GM19035 (cell line): ENCODE data around the gene KPNB1.

Experiments used
- ATAC-seq: cut with Tn5 transposase; IDR thresholded peaks from one replicate; pipeline ENCODE4 v1.9.1; 2021; ENCODE audit not compliant: unreplicated experiment

KPNB1 gene

DNA sequence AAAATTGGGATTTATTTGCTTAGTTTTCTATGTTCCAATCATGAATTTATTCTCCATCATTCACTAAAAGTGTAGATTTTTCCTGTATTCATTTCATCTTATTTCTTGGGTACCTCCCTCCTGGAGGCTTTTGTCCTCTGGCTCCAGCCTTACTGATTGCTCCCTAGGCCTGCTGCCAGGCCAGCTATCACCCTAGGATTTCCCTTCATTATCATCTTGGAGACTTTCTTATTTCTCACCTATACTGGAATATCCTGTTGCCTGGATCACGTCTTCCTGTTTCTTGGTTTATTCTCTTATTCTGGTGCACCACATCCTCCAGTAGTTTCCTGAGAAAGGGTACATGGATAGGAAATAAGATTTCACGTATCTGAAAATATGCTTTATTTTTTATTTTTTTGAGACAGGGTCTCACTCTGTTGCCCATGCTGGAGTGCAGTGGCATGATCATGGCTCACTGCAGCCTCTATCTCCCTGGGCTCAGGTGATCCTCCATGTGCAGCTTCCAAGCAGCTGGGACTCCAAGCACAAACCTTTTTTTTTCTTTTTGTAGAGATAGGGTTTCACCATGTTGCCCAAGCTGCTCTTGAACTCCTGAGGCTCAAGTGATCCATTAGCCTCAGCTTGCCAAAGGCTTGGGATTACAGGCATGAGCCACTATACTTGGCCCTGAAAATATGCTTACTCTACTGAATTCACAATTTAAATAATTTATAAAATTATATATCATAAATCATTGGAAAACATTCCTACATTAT is 13.3 kb upstream of the KPNB1 start:
- no peak for ATAC-seq

DNA sequence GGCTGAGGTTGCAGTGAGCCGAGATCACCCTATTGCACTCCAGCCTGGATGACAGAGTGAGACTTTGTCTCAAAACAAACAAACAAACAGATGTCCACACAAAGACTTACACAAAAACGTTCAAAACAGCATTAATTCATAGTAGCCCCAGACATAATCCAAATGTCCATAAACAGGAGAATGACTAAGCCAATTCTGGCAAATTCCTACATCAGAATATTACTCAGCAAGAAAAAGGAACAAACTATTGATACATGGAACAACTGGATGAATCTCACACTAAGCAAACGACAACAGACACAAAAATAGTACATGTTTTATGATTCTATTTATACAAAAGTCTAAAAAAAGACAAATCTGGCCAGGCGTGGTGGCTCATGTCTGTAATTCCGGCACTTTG is 10.8 kb upstream of the KPNB1 start:
- no peak for ATAC-seq

DNA sequence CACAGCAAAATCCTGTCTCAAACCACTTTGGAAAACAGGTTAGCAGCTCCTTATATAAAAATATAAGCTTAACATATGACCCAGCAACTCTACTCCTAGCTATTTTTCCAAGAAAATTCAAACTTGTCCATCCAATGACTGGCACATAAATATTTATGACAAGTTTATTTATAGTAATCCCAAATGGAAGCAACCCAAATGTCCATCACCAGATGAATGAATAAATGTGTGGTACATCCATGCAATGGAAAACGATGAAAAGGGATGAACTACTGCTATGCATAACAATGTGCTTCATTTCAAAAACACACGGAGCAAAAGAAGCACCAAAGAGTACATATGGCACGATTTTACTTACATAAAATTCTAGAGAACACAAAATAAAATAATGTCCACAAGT is 9.6 kb upstream of the KPNB1 start:
- ATAC-seq, result no peak

DNA sequence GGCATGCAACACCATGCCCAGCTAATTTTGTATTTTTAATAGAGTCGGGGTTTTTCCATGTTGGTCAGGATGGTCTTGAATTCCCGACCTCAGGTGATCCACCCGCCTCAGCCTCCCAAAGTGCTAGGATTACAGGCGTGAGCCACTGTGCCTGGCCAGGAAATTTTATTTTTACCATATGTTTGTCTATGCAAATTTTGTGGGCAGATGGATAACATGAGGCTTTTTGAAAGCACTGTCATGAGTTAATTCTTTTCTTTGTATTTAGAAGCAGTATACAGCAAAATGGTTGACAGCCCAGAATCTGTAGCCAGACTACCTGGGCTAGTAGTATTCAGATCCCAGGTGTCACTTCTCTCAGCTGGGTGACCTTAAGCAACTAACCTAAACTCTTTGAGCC is 8.5 kb upstream of the KPNB1 start:
- no peak for ATAC-seq

DNA sequence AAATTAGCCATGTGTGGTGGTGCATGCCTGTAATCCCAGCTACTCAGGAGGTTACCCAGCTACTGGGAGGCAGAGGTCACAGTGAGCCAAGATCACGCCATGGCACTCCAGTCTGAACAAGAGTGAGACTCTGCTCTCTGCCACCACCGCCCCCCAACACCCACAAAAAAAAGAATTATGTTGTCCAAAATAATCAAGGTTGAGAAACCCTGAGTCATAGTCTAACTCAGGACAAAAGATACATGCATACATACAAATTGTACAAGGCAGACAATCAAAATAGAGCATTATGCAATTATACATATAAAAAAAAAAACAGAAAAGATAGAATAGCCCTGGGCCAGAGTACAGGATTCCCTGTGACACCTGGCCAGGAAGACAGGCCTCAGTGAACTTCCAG is 6.6 kb upstream of the KPNB1 start:
- no peak for ATAC-seq

DNA sequence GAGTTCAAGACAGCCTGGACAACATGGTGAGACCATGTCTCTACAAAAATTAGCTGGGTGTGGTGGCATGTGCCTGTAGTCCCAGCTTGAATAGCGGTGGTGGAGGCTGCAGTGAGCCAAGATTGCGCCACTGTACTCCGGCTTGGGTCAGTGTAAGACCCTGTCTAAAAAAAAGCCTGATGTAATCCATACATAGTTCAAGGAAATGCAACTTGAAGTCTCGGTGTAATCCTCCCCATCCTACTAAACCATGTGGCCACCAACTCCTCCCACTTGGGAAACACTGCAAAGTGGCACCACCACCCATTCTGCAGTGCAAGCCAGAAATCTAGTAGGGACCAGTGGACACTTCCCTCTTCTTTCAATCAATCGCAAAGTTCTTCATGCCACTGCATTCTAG is 5.4 kb upstream of the KPNB1 start:
- no peak for ATAC-seq

DNA sequence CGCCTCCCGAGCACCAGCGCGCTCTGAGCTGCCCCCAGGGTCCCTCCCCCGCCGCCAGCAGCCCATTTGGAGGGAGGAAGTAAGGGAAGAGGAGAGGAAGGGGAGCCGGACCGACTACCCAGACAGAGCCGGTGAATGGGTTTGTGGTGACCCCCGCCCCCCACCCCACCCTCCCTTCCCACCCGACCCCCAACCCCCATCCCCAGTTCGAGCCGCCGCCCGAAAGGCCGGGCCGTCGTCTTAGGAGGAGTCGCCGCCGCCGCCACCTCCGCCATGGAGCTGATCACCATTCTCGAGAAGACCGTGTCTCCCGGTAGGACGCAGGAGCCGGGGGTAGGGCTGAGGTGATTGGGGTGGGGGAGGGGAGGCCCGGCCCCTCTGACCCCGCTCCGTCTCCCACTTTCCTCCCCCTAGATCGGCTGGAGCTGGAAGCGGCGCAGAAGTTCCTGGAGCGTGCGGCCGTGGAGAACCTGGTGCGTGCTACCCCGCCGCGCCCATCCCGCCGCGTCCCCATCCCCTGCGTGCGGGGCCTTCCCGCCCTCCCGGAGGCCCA is 329 bp downstream of the KPNB1 start:
- ATAC-seq, result peak; percentile 1

DNA sequence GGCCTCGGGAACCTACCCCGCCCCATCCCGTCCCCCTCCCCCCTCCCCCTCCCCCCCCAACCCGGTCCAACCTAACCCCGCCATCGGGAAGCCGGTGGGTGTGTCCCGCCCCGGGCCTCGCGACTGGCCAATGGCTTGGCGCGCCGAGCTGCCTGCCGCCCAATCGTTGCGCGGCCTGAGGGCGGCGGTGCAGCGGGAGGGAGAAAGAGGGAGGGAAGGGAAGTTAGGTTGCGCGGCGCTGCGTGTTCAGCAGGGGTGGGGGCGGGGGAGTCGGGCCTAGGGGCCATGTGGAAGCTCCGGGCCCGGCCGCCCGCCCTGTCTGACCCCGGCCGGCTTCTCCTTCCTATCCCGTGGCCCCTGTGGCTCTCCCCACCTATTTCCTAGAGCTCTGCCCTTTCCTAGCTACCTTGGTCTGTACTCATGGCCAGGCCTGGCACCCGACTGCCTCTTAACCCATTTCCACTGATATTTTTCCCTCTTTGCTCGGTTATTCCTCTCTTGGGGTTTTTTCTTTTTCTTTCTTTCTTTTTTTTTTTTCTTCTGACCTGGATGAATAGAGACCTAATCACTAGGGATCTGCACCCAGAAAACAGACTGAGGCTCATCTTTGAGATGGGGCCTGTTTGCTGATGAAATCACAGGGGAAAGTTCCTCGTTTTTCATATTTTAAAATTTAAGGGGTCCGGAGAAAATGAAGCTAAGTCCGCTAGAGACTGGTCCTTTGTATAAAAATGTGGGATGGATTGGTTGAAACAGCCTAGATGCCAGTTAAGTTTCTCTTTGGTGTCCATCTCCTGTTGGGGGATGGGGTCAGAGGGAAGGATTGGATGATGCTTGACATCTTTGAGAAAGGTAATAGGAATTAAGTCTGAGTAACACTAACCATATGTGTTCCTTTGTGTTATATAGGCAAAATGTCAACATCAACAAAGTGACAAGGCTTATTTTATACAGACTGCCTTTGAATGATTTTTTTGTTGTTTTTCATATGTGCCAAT is 1.1 kb downstream of the KPNB1 start:
- peak; percentile 54 for ATAC-seq

DNA sequence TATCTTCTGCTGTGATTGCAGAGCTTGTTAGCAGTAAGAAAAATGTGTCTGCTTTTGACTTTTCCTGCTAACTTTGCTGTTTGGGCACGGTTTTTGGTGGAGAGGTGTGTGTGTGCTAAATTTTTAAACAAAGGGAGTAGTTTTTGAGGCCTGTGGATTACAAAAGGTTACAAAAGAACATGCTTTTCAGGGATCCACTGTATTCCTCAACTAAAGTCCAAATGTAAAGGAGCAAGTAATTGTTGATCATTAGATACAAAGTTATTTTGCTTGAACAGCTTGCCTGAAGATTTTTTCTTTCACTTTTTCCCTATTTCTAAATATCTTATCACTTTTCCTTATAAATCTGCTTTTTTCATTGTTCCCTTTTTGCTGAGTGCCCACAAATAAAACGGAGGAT is 2.0 kb downstream of the KPNB1 start:
- no peak for ATAC-seq

DNA sequence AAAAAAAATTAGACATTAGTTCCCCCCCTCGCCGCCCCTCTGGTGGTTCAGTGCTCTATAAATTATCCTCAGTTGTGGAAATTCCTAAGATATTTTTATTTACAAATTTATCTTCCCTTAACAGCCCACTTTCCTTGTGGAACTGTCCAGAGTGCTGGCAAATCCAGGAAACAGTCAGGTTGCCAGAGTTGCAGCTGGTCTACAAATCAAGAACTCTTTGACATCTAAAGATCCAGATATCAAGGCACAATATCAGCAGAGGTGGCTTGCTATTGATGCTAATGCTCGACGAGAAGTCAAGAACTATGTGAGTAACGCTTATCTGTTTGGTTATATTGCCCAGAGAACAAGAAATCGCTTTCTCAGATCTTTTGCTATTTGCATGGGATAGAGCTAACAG is 2.9 kb downstream of the KPNB1 start:
- no peak for ATAC-seq

DNA sequence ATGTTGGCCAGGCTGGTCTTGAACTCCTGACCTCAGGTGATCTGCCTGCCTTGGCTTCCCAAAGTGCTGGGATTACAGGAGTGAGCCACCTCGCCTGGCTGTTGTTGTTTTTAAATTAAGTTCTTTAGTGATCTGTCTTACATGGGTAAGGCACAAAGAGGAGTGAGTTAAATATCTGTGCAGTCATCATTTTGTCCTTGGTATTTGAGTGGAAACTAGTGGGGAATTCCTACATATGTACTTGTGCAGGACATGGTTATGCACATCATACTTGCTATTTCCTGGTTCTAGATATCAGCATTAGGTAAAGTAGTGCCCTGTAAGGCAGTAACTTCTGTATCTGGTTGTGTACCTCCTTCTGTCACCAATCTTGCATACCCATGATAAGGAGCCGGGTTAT is 3.7 kb downstream of the KPNB1 start:
- ATAC-seq, result no peak

DNA sequence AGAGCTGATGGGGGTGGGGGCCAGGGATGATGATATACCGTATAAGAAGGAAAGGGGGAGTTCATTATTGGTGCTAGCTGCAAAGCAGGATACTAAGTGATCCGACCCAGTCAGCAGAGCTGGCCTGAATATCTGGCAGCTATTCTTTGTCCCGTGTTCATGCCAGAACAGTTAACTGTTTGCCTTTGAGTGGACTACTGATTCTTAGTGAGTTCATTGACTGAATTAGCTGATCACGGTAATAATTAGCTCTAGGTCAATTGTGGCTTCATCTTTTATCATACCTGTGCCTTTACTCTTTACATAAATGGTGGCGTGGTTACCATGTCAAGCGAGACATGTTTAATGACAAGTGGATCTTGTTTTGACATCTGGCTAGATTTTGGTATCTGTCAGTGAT is 5.3 kb downstream of the KPNB1 start:
- ATAC-seq, result no peak

DNA sequence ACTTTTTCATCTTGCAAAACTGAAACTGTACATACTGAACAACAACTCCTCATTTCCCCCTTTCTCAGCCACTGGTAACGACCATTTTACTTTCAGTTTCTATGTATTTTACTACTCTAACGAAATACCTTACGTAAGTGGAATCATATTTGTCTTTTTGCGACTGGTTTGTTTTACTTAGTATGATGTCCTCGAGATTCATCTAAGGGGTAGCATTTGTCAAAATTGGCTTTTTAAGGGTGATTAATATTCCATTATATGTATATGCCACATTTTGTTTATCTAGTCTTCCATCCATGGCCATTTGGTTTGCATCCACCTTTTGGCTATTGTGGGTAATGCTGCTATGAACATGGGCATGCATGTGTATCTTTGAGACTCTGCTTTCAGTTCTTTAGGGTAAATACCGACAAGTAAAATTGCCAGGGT is 10.4 kb downstream of the KPNB1 start:
- ATAC-seq, result peak; percentile 53

DNA sequence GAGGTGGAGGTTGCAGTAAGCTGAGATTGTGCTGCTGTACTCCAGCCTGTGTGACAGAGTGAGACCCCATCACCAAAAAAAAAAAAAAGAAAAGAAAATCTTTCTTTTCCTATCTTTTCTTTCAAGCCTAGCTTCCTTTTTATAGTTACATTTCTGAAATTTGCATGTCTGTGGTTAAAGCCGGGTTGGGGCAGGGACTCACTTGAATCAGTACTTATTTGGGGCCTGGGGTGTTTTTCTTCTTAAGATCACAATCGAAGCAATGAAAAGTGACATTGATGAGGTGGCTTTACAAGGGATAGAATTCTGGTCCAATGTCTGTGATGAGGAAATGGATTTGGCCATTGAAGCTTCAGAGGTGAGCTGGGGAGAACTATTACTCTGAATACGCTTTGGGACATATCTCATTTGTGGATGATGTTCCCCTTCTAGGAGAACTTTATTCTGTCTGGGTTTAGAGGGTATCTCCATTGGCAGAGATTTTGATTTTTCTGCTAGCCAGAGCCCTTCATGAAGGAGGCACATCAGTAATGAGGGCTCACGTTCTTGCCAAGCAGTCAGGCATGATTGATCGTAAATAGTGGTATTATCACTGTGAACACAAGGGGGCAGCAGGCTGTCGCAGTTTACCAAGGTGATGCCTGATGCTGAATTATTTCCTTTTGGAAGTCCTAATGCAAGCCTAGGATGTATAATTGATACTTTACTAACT is 14.3 kb downstream of the KPNB1 start:
- ATAC-seq, result no peak

DNA sequence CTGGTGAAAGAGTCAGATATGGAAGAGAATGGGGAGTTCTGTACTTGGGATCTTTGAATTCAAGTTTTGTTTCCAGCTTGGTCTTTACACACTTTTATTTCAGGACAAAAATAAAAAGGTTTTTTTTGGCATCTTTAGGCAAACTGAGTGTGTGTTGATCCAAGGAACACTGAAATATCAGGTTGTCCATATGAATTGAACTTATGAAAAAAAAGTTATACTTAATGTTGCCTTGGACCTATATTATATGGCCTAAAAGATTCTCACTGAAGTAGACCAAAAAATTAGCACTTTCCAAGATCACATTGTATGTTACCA is 14.9 kb downstream of the KPNB1 start:
- ATAC-seq, result no peak

DNA sequence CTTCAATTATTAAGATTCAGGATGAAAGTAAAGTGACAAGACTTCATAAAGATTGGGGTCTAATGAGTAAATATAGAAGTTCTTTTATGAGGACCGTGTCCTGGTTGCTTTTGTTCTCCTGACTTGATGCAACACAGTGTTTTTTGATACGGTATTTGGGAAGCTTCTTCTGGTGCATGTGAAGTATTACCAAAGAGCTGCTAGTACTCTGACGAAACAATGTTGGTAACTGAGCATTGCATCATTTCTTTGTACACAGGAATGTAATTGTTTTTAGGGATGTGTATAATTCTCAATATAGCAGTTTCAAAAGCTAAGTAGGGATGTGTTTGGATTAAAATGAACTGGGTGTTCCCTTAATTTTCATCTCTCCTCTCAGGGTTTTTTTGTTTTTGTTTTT is 15.9 kb downstream of the KPNB1 start:
- ATAC-seq, result no peak

DNA sequence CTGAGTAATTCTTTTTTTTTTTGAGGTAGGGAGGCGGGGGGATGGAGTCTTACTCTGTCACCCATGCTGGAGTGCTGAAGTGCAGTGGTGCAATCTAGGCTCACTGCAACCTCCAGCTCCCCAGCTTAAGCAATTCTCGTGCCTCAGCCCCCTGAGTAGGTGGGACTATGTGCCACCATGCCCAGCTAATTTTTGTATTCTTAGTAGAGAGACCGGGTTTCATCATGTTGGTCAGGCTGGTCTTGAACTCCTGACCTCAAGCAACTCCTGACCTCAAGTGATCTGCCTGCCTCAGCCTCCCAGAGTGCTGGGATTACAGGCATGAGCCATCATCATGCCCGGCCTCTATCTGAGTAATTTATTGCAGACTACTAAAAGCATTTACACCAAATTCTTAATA is 19.4 kb downstream of the KPNB1 start:
- ATAC-seq, result no peak

DNA sequence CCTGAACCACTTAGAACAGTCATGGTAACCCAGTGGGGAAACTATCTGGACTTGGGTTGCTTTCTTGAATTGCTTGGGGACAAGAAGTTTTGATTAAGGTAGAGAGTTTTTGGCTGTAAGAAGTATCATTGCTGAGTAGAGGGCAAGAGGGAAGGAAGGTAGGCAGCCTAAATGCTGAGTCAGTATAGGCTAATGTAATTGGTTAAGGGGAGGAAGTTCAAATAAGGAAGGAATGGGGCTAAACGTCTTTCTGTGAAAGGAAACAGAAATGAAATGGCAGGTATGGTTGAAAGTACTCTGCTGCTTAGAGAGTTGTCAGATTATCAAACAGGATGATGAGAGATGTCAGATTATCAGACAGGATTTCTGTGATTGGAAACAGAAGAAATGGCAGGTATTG is 20.3 kb downstream of the KPNB1 start:
- no peak for ATAC-seq

DNA sequence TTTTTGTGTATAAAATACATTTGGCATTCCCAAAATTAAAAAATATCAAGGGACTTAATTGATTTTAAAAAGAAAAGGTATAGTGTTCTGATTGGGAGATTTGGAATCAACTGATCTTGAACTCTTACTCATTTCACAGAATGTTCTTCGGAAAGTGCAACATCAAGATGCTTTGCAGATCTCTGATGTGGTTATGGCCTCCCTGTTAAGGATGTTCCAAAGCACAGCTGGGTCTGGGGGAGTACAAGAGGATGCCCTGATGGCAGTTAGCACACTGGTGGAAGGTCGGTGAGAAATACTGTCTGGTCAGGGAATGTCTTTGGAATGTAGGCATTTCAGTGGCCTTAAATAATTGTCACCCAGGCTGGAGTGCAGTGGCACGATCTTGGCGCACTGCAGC is 24.8 kb downstream of the KPNB1 start:
- ATAC-seq, result no peak

DNA sequence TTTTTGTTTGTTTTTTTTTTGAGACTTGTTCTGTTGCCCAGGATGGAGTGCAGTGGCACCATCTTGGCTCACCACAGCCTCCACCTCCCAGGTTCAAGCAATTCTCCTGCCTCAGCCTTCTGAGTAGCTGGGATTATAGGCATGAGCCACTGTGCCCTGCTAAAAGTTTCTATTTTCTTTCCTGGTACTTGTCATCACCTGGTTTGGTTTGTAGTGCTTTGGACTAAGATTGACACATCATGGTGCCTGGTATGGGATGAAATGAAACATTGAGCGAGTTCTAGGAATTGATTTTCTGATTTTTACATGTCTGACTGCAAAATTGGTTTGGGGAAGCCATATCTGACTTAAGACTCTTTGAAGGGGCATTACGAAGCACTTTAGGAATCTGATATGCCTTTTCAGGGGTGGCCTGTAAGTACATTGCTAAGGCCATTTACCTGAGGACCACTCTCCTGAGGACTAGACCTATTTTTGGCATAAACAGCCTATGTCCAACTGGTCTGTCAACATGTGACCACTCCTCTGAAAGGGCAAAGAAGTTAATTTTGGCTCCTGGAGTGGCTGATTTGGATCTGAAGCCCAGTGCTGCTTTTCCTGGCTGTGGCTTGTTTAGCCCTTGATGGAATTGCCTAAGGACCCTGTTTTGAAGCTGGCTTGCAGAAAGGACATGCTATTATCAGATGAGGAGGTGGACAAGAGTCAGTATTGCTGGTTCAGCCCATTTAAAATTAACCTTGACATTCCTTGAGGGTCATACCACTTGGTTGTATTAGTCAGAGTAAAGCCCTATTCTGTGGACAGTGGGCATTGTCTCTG is 25.9 kb downstream of the KPNB1 start:
- ATAC-seq, result no peak

DNA sequence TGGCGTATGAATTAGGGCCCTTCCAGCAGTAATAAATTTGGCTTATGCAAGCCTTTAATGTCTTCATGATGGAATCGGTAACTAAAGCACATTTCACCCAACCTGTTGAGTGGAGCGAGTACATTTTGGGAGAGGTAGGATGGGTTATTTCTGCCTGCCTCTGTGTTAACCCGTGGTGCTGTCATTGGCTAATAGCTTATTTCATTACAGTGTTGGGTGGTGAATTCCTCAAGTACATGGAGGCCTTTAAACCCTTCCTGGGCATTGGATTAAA is 26.4 kb downstream of the KPNB1 start:
- ATAC-seq, result no peak
